Stimulated activated CD4-positive, alpha-beta T cell treated with anti-CD3 and anti-CD28 coated beads, TNF-alpha, amount 100 ng/mL, for 24 hours (primary cell): Measurements from ENCODE around the gene RDH16.
"Not testable (repeated sequence)": the region's sequence is repeated elsewhere in the genome, so short reads cannot be mapped to it uniquely, and the experiment has no call there.

Experiments
- DNase-seq, 3 experiments: peaks; one replicate each; pipeline ENCODE4 v3.0.0-alpha.2; 2020; ENCODE audit warnings: low read depth in 3 of 3

The RDH16 gene

DNA sequence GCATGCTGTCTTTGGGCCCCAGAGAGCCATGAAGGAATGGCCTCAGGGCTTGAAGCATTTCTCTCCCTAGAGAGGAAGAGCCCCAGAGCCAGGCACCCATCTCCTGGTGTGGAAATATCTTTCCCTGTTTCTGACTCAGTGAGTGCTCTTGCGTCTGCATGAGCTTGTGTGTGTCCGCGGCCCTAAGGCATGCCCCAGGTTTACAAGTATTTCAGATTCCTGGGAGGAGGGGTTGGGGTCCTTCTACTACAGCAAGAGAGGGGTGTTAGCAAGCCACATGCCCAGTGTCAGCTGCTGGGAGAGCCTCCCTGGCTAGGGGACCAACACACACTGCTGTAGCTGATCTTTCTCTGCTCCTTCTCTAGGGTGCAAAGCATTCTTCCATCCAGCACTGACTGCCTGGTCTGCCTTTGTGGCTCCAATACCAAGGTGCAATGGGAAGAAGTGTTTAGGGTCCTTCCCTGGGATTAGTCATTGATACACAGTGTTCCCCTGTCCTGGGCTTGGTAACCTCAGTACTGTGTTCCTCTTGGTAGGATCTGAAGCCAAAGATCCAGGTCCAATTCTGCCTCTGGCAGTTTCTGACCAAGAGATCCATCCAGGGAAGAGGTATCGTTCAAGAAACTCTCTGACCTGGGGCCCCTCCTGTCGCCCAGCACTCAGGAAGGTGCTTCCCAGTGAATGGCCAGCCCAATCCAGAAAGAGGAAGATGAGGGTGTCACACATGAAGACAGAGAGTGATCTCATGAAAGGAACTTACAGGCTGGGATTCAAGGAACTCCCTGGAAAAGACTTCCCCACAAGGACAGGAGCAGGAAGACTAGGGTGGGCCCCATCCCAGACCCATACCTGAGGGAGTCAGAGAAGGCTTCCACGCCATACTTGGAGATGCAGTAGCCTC lies 3.1 kb downstream of the RDH16 start:
- DNase-seq = no peak

DNA sequence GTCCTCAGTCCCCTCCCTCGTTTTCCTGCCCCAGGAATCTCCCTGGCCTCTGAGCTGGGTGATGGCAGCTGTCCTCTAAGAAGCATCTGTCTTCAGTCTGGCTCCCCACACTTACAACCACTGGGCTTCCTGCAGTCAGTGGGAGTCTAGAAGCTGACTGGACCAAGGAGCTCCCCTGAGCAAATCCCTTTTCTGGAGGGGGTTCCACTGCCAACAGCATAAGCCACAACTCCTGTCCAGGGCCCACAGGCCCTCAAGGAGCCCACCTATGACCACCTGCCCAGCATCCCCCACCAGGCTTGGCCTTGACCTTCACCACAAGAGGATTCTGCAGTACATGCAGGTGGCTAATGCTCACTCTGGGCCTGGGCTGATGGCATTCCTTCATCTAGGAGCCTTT lies 4.1 kb downstream of the RDH16 start:
- DNase-seq = no peak

DNA sequence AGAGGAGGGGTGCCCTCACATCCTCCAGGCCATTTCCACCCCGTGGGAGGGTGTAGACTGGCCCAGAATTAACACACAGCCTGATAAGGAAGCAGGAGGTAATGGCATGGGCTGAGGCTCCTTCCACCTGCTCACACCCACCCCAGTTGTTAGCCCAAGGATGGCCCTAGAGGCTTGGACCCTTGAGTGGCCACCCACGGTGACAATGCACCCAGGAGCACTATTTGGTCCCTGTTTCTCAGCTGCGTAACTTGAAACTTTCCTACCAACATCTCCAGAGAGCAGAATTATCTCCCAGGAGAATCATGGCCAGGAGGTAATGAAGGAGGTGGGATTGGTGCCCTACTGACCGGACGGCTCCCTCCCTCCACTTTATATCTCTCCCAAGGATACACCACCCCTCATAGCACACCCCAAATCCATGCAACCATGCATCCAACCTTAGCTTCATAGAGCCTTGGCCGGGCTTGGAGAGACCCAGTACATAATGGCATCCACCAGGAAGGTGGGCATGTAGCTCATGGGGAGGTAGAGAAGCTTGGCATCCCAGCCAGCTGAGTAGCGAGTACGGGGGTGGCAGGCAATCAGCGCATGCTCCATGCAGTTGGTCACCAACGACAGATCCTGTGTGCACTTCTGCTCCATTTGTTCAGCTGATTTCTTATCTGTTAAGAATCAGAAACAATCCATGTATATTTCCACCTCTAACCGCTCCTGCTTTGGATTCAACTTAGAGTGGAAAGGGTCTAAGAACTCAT lies 5.6 kb downstream of the RDH16 start:
- no peak for DNase-seq

DNA sequence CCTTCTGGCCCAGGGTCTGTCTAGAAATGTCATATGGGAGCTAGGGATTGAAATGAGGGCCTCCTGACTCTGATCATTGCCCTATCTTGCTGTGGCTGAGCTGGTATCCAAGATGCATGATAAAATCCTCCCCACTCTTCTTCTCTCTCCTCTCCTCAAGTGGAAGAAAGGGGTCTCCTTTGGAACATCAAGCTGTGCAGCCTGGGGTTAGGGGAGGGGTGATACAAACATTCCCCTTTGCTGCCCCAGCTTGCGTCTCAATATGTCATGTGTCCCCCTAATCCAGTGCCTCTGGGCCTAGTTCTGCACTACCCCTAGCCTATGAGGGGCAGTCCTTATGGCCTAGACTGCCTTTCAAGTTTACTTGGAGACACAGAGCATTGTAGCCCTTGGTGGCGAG lies 8.5 kb downstream of the RDH16 start:
- no peak for DNase-seq

DNA sequence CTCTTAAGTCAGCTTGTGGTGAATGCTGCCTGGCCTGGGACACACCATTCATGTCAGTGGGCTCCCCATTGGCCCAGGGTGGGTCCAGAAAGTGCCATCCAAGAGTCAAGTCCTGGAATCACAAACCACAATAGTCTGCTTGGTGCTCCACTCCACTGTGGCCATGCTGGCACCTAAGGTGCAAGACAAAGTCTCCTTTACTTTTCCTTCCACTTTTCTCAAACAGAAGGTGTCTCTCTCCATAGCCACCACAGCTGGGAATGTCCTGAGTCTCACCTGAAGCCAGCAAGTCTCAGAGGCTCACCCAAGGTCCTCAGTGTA lies 9.0 kb downstream of the RDH16 start:
- no peak for DNase-seq

DNA sequence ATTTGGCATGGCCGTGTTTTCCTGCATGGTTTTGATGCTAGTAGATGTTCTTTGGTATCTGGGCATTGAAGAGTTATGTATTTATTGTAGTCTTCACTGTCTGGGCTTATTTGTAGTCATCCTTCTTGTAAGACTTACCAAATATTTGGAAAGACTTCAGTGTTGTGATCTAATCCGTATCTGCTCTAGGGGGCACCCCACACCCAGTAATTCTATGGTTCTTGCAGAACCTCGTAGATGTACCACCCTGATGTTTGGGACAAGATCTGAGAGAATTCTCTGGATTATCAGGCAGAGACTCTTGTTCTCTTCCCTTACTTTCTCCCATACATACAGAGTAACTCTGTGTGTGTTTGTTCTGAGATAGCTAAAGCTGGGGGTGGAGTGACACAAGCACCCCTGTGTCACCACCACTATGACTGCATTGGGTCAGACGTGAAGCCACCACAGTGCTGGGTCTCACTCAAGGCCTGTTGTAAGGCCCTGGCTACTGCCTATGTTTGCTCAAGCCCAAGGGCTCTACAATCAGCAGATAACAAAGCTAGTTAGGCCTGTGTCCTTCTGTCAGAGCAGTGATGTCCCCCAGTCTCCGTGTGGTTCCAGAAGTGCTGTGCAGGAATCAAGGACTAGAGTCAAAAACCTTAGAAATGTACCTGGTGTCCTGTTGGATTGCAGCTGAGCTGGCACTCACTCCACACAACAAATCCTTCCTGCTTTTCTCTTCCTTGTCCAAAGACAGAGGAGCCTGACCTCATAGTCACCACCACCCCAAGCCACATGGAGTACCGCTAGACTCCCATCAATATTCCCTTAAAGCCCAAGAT lies 9.6 kb downstream of the RDH16 start:
- DNase-seq = no peak

DNA sequence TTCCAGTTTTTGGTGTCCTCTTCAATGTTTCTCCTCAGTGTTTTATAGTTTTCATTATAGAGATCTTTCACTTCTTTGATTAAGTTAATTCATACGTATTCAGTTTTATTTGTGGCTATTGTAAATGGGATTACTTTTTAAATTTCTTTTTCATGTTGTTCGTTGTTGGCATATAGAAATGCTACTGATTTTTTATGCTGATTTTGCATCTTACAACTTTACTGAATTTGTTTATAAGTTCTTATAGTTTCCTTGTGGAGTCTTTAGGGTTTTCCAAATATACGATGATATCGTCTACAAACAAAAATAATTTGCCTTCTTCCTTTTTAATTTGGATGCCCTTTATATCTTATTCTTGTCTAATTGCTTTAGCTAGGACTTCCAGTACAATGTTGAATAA lies 13.5 kb downstream of the RDH16 start:
- DNase-seq = no peak

DNA sequence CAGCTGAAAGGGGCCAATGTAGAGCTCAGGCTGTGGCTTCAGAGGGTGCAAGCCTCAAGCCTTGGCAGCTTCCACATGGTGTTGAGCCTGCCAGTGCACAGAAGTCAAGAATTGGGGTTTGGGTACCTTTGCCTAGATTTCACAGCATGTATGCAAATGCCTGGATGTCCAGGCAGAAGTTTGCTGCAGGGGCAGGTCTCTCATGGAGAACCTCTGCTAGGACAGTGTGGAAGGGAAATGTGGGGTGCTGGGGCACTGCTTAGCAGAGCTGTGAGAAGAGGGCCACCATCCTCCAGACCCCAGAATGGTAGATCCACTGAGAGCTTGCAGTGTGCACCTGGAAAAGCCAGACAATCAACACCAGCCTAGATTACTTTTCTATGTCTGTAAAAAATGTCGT lies 14.0 kb downstream of the RDH16 start:
- DNase-seq = not testable (repeated sequence)

DNA sequence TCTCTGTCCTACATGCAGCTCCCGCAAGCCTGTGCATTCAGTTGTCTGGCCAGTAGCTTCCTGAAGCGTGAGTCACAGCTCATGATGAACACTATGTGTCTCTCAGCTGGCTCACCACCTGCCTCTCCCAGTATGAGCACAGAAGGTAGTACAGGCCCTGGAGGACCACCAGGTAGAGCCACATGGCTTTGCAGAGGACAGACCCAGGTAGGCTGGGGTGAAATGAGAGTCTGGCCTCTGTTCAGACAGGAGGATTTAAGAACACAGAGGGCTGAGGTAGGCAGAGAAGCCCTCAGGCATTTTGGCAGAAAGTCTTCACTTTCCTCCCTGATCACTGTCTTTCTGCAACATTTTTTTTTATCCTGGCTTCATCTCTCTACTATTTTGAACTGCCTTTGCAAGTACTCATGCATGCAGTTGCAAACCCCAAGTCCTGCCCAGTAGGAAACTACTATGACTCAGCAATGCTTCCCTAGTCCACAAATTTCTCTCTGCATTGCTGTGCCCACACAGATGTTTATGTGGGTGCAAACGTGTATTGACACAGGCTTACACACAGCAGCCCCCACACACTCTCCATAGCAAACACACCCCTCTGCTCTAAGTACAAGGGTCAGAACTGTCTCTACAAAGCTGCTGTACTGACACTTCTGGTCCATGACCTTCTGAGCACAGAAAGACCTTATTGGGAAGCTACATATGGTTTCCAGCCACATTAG lies 15.9 kb downstream of the RDH16 start:
- no peak for DNase-seq

DNA sequence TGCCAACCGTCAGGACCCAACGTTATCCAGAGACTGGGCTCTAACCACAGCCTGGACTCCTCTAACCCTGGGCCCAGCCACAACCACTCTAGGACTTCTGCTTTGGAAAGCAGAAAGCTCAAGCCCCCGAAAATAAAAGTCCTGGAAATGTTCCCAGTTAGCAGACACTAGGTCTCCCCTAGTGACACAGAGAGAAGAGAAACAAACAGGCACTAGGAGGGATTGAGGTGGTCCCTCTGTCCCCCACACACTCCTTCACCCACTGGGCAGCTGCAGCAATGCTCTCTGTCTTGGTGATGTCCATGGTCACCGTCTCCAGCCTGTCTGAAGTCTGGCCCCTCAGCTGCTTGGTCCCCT lies 16.5 kb downstream of the RDH16 start:
- not testable (repeated sequence) for DNase-seq

DNA sequence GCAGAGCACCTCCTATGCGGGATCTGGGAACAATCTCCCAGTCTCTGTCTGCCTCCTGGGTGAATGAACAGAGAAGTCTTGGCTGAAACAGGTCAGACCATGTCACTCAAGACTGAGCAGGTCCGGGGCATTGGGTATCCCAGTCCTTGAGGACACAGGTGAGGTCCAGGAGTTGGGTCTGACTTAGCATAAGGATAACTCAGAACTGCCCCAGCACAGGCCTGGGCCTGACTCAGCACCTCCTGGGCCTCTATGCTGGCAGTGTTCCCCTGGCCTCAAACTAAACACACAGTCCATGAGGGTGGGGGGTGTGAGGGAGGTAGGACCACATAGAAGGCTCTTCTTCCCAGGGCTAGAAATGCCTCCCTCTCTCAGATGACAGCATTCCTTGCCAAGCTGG lies 21.7 kb downstream of the RDH16 start:
- no peak for DNase-seq

DNA sequence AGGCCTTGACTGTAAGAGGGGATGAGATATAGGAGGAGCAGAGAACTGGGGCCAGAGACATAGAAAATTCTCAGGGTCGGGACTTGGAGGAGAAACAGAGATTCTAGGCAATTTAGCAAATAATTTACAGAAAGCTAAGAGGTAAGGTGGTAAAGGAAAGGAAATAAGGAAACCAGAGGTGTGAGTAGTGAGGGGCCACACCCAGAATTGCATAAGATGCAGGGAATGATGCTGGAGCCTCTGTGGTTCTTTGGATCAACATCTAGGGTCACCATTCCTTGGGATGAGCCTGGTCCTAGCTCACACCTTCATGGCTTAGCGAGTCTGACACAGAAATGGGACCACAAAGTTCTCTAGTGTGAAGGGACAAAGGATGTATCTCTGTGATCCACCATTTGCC lies 22.3 kb downstream of the RDH16 start:
- DNase-seq = no peak

DNA sequence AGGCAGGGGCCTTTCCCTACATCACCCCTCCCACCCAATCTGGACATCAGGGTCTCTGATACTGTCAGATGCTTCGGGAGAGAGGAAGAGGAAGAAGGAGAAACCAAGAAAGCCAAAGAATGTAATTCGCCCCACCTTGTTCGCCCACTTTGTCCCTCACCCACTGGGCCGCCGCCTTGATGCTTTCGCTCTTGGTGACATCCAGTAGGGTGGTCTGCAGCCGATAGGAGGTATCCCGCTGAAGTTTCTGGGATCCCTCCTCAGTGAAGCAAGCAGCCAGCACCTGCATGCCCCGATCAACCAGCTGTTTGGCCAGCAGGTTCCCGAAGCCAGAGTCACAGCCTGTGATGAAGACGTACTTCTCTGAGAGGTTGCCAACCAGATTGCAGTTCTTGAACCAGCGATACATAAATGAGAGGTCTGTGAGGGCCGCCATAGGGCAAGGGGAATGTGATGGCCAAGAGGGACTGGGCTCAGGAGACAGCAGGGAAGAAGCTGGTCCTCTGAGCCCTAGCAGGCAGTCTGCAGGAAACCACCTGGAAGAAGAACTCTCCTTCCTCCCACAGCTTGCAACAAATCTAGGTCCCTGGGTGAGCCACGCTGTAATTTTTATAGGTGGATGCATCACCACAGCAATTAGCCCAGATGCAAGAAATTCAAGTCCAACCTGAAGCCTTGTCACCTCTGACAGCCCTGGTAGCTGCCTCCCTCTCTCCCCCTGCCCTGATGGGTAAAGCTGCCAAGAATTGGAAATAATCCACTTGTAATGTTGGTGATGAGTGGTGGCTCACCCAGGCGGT lies 23.4 kb downstream of the RDH16 start, which contains the start of gene SDR9C7:
Gene SDR9C7 (minus strand): TSS at position 583 of the 800 bp plus-strand sequence. CDS start 147 bp downstream, at position 436.
- DNase-seq = no peak

DNA sequence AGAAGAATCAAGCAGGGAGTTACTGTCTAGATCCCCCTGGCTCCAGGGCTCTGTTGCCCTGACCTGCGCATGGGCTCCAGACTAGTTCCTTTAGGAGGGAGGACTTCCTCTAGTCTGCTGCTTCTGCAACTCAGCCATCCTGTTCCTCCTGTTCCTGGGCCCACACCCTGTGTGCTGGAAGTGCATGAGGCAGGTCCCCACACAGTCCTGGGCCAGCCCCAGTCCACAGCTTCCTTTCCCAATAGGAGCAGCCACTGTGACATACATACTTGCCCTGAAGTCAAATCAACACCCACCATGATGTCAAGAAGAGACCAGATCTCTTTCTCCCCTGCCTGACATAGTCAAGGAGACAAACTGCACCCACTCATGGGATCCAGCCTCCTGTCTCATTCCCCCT lies 24.5 kb downstream of the RDH16 start:
- no peak for DNase-seq

DNA sequence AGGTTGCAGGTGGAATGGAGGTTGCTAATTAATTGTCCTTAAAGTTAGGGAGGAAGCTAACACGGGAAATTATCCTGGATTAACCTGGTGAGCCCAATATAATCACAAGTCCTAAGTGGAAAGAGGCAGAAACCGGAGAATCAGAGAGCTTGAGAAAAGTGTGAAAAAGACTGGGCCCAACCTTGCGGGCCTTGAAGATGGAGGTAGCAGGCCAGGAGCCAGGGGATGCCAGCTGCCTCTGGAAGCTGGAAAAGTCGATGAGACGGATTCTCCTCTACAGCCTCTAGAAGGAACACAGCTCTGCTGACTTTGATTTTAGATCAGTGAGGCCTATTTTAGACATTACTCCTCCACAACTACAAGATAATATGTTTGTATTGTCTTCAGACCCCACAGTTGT lies 25.3 kb downstream of the RDH16 start:
- DNase-seq = no peak

DNA sequence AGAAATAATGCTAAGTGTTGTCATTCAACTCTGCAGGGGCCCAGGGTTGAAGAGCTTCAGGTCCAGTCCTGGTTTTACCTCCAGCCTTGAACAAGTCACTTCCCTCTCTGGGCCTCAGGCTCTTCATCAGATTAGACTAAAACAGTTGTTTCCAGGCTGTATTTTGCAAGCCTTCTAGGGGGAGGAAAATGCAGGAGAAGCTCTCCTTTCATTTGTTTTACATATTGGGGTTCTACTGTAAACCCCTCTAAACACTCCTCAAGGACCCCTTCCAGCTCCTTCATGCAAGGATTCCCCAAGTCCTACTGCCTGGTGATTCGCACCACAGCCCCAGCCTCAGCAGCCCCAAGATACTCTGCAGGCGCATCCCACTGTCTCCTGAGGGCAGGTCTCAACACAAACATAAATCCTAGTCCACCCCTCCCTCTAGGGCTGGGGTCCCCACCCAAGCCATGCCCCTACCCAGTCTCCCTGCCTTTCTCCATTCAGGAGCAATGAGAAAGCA lies 25.9 kb downstream of the RDH16 start:
- no peak for DNase-seq

DNA sequence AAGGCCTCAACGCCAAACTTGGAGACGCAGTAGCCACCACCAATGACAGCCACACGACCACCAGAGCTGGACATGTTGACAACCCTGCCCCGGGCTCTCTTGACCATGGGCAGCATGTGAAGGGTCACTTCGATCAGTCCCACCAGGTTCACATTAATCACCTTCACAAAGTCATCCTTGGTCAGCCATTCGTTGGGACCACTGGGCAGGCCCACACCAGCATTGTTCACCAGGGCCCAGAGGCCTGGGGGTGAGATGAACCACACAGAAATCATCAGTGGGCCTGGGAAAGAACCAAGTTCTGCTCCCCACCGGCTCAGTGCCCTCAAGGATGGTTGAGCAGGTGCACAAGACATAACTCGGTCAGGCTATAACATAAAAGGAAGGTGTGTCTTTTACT lies 27.2 kb downstream of the RDH16 start:
- DNase-seq = no peak

DNA sequence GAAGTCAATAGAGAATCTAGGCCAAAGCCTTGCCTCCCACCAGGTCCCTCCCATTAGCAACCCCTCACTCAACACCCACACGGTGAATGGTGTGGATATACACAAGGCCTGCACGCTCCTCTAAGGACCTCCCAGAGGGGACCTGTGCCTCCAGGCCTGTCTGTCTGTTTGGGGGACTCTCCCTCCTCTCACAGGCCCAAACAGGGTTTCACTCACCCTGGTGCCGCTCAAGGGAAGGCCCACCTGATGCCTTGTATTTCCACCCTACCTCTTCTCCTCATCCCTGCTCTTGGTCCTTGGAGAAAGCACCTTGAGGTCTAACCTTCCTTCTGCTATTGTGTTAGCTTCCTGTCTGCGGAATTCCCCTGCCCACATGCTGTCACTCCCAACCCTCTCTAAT lies 27.6 kb downstream of the RDH16 start:
- no peak for DNase-seq

DNA sequence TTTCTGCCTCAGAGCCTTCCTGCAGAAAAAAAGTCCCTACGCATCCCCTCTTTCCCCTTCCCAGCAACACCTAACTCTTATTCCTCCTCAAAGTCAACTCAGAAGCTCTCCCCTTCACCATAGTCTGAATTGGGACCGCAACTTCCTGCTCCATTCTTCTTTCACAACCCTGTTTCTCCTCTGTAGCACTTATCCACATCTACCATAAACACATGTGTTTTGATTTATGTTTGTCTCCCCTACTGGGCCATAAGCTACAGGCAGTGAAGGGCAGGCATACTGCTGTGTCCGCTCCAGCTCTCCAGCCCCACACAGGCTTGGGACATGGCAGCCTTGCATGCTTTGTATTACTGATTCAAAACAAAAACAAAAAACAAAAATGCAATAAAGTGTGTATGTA lies 29.1 kb downstream of the RDH16 start:
- DNase-seq = no peak

DNA sequence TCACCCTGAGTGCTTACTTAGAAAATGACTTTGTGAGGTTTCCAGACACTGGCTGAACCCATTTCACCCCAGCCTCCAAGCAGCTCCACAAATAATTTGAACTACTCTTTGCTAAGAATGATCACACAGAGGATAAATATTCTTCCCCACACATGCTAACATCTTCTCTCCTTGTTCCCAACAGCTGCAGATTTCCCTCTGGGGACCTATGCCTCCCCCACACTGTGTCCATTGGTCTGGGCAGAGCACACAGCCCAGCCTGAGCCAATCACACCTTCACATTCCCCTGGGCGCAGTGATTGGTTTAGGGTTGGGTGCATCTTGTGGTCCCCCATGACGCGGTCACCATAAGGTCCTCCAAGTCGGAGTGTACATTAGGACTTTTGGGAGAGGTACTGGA lies 30.1 kb downstream of the RDH16 start:
- DNase-seq = no peak

DNA sequence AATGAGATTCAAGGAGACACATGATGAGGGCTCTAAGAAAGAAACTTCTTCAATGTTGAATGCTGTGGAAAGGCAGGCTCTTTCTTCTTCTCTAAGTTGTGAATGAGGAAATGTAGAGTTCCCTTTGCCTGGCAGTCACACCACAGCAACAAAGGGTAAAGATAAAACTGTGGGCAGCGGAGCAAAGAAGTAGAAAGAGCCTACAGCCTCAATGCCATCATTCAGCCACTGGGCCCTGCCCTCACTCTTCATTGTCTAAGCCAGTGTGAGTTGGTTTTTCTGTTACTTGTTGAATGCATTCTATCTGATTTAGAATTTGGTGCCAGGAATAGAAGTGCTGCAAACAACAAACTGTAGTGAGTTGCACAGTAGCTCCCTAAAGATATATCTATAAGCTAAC lies 35.4 kb downstream of the RDH16 start:
- no peak for DNase-seq
